GM10266 (cell line): ENCODE results near the gene UQCR11.

Source experiments
- DNase-seq: peaks from one replicate; pipeline ENCODE4 v3.0.0; 2012; ENCODE audit errors: extremely low spot score
- TF ChIP-seq, protein P1 (sequence below): IDR thresholded peaks from 2 replicates; pipeline ENCODE4 v1.5.1; 2012; ENCODE audit warnings: mild to moderate bottlenecking, low read depth; ENCODE audit not compliant: control insufficient read depth, insufficient read depth; ENCODE audit errors: missing control alignments

Gene UQCR11

DNA sequence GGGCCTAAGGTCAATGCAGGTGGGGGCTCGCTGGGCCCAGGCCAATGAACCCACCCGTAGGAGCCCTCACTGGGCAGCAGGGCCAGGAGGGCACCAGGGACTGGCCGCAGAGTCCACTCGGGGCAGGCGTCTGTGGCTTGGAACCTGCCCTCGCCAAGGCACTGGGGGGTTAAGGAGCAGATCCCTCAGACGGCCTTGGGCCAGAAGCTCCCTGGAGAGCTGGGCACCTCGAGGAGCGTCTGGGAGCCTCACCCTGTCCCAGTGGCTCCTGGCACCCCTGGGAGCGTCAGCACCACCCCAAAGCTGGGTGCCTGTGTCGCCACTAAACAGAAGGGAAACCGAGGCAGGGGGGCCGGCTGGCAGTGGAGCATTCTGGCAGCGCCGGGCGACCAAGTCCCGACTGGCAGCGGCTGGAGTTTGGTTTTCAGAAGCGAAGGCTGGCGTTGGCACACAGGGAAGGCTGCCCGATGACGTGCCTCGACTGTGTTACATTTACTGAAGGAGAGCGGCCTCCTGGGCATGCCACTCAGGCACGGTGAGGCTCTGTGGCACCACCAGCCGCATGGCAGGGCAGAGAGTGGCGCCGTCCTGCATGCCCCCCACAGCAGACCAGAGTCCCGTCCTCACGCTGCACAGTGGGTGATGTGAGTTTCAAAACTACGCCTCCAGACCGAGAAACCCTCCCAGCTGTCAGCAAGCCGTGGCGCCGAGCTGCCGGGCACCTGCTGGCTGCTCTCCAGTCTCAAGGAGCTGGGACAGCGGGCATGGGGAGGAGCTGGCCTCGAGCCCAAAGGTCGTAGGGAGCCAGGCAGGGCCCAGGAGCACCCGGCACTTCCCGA lies 28.0 kb downstream of the UQCR11 start:
- no peak for DNase-seq
- TF ChIP-seq, protein P1, sequence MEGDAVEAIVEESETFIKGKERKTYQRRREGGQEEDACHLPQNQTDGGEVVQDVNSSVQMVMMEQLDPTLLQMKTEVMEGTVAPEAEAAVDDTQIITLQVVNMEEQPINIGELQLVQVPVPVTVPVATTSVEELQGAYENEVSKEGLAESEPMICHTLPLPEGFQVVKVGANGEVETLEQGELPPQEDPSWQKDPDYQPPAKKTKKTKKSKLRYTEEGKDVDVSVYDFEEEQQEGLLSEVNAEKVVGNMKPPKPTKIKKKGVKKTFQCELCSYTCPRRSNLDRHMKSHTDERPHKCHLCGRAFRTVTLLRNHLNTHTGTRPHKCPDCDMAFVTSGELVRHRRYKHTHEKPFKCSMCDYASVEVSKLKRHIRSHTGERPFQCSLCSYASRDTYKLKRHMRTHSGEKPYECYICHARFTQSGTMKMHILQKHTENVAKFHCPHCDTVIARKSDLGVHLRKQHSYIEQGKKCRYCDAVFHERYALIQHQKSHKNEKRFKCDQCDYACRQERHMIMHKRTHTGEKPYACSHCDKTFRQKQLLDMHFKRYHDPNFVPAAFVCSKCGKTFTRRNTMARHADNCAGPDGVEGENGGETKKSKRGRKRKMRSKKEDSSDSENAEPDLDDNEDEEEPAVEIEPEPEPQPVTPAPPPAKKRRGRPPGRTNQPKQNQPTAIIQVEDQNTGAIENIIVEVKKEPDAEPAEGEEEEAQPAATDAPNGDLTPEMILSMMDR = no peak

DNA sequence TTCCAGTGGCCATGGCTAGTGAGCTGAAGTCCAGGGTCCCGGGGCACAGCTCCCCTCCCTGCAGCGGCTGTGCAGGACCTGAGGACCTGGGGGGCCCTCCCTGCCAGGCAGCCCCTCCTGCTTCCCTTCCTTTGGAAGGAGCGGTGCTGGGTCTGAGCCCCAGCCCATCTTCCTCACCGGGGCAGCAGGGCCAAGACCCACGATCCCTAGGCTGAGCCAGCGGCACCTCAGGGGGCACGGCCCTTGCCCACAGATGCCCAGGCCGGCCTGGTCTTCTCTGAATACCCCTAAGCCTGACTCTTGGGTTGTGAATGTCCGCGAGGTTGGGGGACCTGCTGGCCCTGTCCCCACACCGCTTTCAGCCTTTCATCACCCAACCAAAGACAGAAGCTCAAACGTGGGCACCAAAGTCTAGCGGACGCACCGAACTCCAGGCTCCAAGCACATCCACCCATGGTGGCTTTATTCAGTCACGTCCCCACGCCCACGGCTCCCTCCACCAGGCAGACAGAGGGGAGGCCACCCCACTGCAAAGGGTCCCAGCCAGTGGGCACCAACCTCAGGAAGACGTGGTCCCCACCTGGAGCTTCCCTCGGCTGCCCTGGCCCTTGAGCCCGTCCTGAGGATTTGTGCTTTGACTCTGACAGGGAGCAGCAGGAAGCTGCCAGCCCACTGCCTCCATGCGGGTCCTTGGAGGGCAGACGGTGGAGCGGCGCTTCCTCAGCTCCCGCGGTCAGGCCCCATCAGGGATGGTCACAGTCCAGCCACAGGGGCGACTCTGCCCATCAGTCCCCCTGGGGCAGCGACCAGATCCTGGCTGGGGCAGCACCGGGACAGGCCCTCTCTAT lies 28.8 kb downstream of the UQCR11 start:
- TF ChIP-seq, protein P1 = no peak
- DNase-seq = no peak

DNA sequence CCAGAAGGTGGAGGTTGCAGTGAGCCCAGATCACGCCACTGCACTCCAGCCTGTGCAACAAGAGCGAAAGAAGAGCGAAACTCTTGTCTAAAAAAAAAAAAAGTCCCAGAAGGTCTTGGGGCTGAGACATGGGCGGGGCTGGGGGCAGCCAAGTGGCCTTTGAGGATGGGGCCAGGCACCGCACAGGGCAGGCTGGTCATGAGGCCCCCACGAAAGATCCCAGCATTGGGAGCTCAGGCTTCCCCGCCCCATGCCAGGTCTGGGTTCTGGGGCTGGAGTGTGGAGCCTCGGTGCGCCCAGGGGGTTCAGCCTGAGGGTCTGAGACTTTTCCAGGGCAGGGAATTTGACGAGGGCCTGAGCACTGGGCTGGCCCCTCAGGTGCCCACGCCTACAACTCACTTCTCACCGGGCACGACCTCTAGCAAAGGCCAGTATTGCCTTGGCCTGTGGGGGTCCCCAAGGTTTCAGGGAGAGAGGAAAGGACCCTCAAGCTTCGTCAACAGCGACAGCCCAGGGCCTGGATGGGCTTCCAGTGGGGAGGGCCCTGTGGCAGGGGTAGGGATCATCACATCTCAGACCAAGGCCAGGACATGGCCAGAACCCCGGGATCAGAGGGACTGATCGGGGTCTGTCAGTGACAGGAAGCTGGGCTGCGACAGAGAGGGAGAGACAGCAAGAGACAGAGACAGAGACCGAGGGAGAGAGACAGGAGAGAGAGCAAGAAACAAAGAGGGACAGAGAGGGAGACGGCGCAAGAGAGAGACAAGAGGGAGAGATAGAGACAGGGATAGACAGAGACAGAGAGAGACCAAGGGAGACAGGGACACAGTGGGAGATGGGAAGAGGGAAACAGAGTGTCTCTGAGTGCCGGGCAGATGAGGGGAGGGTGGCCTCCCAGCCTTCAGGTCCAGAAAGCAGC lies 29.7 kb downstream of the UQCR11 start:
- TF ChIP-seq, protein P1 = no peak
- no peak for DNase-seq

DNA sequence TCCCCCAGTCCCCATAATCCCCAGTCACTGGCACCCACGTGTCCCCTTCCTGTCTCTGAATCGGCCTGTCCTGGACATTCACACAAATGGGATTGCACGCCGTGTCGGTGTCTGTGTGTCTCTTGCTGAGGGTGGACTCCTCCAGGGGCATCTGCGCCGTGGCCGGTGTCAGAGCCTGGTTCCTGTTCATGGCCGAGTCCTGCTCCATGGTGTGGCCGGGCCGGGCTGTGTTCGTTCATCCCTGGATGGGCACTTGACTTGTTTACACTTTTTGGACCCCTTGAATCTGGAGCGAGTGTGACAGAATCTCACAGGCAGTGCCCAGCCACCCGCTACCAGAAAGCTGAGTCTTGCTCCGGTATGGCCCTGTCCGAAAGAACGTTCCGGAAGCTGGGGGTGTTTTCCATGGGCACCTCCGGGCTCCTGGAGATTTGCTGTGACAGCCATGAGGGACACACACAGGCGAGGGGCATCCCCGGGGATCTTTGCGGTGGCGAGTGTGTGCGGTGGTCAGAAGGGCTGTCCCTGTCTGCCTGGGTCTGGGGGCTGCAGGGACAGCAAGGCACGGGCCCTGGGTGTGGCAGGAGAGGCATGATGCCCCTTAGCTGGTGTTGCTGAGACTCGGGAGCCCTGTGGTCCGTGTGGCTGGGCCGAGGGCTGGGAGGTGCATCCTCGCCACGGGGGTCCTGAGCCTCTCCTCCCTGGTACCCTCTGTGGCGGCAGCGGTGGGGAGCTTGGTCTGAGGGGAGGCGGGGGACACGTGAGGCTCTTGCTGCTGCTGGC lies 30.7 kb downstream of the UQCR11 start:
- TF ChIP-seq, protein P1 = no peak
- no peak for DNase-seq

DNA sequence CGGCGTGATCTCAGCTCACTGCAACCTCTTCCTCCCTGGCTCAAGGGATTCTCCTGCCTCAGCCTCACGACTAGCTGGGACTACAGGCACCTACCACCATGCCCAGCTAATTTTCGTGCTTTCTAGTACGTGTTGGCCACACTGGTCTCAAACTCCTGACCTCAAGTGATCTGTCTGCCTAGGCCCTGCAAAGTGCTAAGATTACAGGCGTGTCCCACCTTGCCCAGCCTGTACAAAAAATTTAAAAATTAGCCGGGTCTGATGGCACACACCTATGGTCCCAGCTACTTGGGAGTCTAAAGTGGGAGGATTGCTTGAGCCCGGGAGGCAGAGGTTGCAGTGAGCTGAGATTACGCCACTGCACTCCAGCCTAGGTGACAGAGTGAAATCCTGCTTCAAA lies 32.5 kb downstream of the UQCR11 start:
- DNase-seq = no peak
- TF ChIP-seq, protein P1 = no peak

DNA sequence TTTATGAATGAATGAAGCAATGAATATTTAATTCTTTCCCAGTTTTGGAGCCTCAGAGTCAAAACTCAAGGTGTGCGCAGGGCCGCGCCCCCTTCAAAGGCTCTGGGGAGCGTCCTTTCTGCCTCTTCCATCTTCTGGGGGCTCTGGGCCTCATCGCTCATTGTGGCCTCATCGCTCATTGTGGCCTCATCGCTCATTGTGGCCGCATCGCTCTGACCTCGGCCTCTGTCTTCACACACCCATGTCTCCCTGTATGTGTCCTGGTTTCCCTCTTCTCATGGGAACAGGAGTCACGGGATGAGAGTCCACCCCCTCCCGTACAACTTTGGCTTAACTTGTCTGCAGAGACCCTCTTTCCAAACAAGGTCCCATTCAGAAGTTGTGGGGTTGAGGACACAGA lies 33.9 kb downstream of the UQCR11 start:
- no peak for DNase-seq
- TF ChIP-seq, protein P1 = no peak
